Measurements from ENCODE around the gene APCDD1L.
A peak's percentile ranks its signal among the peaks of the same experiment; 100 is the strongest.

The APCDD1L gene

GRCh38 chr20:58483470-58483869 lies 31.7 kb downstream of the APCDD1L start:
- no peak for DNase-seq

- no peak for DNase-seq
These were observed 32.1 kb downstream of the APCDD1L start for GRCh38 chr20:58483051-58483450.

- DNase-seq: no peak
These were observed 32.8 kb downstream of the APCDD1L start for GRCh38 chr20:58482416-58482815.

DNA sequence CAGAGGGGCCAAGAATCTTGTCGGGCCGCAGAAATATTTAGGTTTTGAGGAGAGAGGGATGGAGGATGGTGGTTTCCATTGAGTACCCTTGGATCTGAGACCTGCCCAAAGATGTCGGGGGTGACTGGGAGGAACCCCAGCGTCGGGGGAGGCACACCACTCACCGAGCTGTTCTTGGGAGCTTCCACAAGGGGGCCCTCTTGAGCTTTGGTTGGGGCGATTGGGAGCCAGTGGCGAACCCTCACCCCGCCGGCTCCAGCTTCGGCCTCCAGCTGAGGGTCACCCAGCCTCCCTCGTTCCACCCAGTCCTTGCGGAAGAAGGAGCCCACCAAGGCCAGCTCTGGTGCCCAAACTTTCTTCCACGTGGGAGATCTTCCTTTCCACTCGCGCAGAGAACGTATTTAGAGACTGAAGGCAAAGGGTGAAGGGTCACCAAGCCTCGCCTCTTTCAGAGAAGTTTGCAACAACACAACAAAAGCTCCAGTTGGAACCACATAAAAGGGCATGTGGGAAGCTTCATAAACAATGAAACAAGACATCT lies 33.6 kb downstream of the APCDD1L start:
- DNase-seq: peak; percentile 11

- no peak for DNase-seq
These were observed 34.5 kb downstream of the APCDD1L start for GRCh38 chr20:58480551-58481336.

GRCh38 chr20:58479726-58480440 lies 35.3 kb downstream of the APCDD1L start:
- no peak for DNase-seq

DNA sequence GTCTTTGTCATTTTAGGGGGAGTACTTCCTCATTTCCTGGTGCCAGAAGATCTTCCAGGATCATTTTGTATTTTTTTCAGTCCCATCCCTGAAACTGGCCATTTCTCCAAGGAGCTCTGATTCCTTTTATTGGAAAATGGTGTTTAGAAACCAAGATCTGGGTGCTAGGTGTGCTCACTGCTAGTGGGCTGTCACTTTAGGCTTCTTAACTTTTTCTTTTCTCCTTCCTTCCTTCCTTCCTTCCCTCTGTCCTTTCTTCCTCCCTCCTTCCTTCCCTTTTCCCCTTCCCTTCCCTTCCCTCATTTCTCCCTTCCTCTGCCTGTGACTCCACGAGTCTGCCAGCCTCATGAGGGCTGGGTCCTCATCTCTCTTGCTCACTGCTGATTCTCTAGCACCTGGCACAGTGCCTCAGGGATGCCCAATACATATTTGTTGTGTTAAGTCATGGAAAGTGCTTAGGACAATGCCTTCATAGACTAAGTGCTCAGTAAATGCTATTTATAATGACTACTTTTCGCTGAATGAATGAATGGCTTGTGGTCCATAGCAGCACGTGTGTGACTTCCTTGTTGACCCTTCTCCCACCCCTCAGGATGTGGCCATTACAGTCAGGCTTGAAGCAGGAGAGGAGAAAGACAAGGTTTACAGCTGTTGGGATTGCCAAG lies 36.9 kb downstream of the APCDD1L start:
- no peak for DNase-seq

- DNase-seq: no peak
These were observed 39.7 kb downstream of the APCDD1L start for GRCh38 chr20:58475466-58475865.

GRCh38 chr20:58473453-58474425 lies 41.5 kb downstream of the APCDD1L start:
- DNase-seq: no peak

DNA sequence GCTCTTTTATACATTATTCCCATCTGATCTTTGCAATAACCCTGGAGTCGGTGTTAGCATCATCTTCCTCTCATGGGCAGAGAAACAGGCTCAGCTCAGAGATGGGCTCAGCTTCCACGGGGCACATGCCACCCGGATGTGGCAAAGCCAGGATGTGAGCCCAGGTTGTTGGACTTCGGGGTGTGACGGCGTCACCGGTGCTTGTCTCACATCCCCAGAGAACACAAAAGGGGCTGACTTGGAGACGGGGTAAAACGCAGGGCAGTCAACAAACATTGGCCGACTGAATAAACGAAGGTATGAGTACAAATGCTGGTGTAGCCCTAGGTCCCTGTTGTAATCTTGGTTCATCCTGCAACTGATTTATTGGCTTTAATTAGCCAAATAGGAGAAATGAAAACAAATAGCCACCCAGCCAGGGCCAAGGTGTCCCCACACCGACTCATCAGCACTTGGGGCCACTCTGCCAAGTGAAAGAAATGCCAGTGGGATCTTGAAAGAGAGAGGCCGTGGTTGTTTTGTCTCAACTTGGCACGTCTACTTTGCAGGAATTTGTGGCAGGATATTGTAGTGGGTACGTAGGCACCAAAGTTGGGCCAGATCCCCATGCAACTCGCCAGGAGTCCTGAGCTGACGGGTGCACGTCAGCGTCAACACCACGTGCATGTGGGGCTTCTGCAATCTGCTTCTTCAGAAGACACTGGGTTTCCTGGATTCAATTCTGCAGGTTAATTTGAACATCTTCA lies 42.8 kb downstream of the APCDD1L start:
- DNase-seq: no peak

GRCh38 chr20:58471193-58472164 lies 43.7 kb downstream of the APCDD1L start:
- DNase-seq: no peak

GRCh38 chr20:58470336-58471192 lies 44.6 kb downstream of the APCDD1L start:
- DNase-seq: no peak

DNA sequence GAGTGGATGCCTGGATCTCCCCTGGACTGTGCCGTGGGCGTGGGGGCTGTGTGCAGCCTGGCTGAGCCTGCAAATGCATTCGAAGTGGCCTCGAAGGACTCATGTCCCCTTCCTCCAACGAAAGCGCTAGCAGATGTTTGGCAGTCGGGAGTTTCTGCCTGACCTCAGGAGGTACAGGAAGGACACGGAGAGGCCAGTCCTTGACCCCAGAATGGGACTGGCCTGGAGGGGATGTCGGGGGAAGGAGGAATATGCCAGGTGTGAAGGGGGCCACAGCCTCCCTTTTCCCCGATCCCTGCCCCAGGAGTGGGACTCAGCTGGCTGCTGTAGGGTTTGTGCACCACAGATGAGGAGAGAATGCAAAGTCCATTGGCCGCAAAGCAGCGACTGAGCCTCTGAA lies 45.6 kb downstream of the APCDD1L start:
- DNase-seq: no peak

GRCh38 chr20:58467572-58468527 lies 47.3 kb downstream of the APCDD1L start:
- no peak for DNase-seq

GRCh38 chr20:58466729-58467571 lies 48.2 kb downstream of the APCDD1L start:
- no peak for DNase-seq

GRCh38 chr20:58466095-58466708 lies 49.0 kb downstream of the APCDD1L start:
- DNase-seq: no peak

DNA sequence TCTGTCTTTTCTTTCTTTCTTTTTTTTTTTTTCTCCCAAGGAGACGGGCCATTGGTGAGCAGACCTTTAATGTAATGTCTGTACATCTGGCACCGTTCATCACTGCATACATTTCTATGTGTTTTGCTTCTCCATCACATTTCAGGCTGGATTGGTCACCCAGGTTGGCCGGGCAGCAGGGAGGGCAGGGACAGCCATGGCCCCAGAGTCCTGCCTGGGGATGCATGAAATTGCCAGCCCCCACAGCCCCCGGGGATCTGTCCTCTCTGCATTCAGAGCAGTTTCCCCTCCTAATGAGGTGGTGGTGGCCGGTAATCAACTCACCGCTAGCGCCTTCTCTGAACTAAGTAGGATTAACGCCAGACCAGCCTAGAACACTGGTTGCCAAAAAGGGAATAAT lies 50.4 kb downstream of the APCDD1L start:
- DNase-seq: no peak

All from NK-92 treated with Interleukin-12 subunit alpha and Interleukin-12 subunit beta, amount 100 ng/mL, for 24 hours (cell line).